Measurements from ENCODE around the gene CES3. TPM values are rescaled to one million over a fixed set of nuclear protein-coding genes. Genes with fewer than 3 reads are reported as not detected.

The CES3 gene
- total RNA-seq (2014; rRNA removed; shearing (Covaris generic)): 0.53 and 1.2 TPM in 2 replicates
- polyA plus RNA-seq (2015; cell fraction: cytosol; rRNA removed): 0.35 and 0.68 TPM in 2 replicates
- 8.9 and 10.4 TPM in 2 replicates for polyA plus RNA-seq (2015; cell fraction: nucleus; rRNA removed)

GRCh38 chr16:66961065-66961744 is at the start of gene CES3:
TSS of gene CES3 (plus strand) at chr16:66961266. CDS start at chr16:66961308, 42 bp downstream.
- DNase-seq (ENCODE audit: low read depth): peak; percentile 76

- no peak for DNase-seq (ENCODE audit: low read depth)
Measured at GRCh38 chr16:66911801-66912200, 49.3 kb upstream of the CES3 start.

GRCh38 chr16:66913081-66913480 is 48.0 kb upstream of the CES3 start:
- no peak for DNase-seq (ENCODE audit: low read depth)

GRCh38 chr16:66913711-66914110 is 47.4 kb upstream of the CES3 start:
- DNase-seq (ENCODE audit: low read depth): no peak

GRCh38 chr16:66914541-66914940 is 46.5 kb upstream of the CES3 start:
- DNase-seq (ENCODE audit: low read depth): no peak

GRCh38 chr16:66915041-66915440 is 46.0 kb upstream of the CES3 start:
- DNase-seq (ENCODE audit: low read depth): no peak

- no peak for DNase-seq (ENCODE audit: low read depth)
Measured at GRCh38 chr16:66916518-66916917, 44.5 kb upstream of the CES3 start.

- no peak for DNase-seq (ENCODE audit: low read depth)
Measured at GRCh38 chr16:66917741-66918140, 43.3 kb upstream of the CES3 start.

GRCh38 chr16:66918355-66918754 is 42.7 kb upstream of the CES3 start:
- DNase-seq (ENCODE audit: low read depth): no peak

GRCh38 chr16:66918803-66919568 is 42.1 kb upstream of the CES3 start, which contains the start of gene CDH16:
TSS of gene CDH16 (minus strand) at chr16:66918885. CDS start at chr16:66918065, 820 bp downstream.
- DNase-seq (ENCODE audit: low read depth): no peak

GRCh38 chr16:66919569-66920298 is 41.3 kb upstream of the CES3 start:
- DNase-seq (ENCODE audit: low read depth): no peak

- no peak for DNase-seq (ENCODE audit: low read depth)
Measured at GRCh38 chr16:66920299-66920590, 40.8 kb upstream of the CES3 start.

- no peak for DNase-seq (ENCODE audit: low read depth)
Measured at GRCh38 chr16:66920924-66921680, 40.0 kb upstream of the CES3 start.

- DNase-seq (ENCODE audit: low read depth): no peak
Measured at GRCh38 chr16:66921729-66922450, 39.2 kb upstream of the CES3 start.

GRCh38 chr16:66923247-66923731 is 37.8 kb upstream of the CES3 start:
- DNase-seq (ENCODE audit: low read depth): no peak

GRCh38 chr16:66923866-66924265 is 37.2 kb upstream of the CES3 start:
- no peak for DNase-seq (ENCODE audit: low read depth)

GRCh38 chr16:66924527-66925321 is 36.3 kb upstream of the CES3 start:
- DNase-seq (ENCODE audit: low read depth): no peak

GRCh38 chr16:66925322-66925840 is 35.7 kb upstream of the CES3 start, which contains the start of gene RRAD:
TSS of gene RRAD (minus strand) at chr16:66925535. CDS start at chr16:66925179, 356 bp downstream.
- DNase-seq (ENCODE audit: low read depth): no peak
